ENCODE measurements around the gene HTR2A. TPM values are rescaled to one million over a fixed set of nuclear protein-coding genes. Genes with fewer than 3 reads are reported as not detected.

HTR2A gene
- total RNA-seq, 1 donor from 2014 or later, result 0.19 TPM

DNA sequence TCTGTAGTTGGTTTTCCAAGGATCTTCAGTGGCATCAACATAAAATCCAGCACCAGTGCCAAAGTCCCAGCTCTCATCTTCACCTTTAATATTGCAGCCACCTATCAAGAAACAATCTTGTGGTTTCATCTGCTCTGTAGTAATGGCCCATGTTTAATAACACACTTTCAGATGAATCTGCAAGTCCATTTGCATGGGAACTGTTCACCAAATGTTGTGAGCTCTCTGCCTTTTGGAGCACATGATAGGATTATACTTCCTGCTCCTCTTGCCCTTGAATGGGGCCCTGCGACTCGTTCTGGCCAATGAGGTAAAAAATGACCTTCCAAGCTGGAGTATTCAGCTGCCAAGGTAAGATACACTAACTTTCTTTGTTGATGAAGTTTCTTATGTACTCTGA, 114.2 kb downstream of the HTR2A start:
- Mint-ChIP-seq H3K4me1 (peaks cover 6% of the 10 kb centered on the region), H3K27me3 (ENCODE audit: insufficient read depth, low read depth) (no peaks in the 10 kb centered on the region), H3K36me3 (peaks cover 24% of the 10 kb centered on the region), H3K4me3 (no peak overlapping the region), H3K9me3 (no peaks in the 10 kb centered on the region), H3K27ac (no peak overlapping the region)
- Histone ChIP-seq H3K4me1 (no peaks in the 10 kb centered on the region), H3K27me3 (no peaks in the 10 kb centered on the region), H3F3A (ENCODE audit: low read depth) (no peaks in the 10 kb centered on the region), H3K79me2 (ENCODE audit: low read depth) (no peaks in the 10 kb centered on the region), H3K36me3 (peaks cover 33% of the 10 kb centered on the region), H3K4me3 (no peak overlapping the region), H2AFZ (replicated peaks) (no peak overlapping the region), H3K4me2 (no peak overlapping the region), H3K9me3 (ENCODE audit: low read depth) (no peaks in the 10 kb centered on the region), H4K20me1 (ENCODE audit: low read depth) (no peaks in the 10 kb centered on the region), H3K9ac (no peak overlapping the region), H3K27ac (no peak overlapping the region)
- no peak for DNase-seq (ENCODE audit: low spot score)
- TF ChIP-seq EZH2 (IDR thresholded peaks at IDR 0.05), result no peak
- no peak for TF ChIP-seq EZH2phosphoT487 (IDR thresholded peaks at IDR 0.05)
- no peak for TF ChIP-seq CTCF (IDR thresholded peaks at IDR 0.05)

- peaks cover 22% of the 10 kb centered on the region for H3K36me3 Mint-ChIP-seq
- peaks cover 33% of the 10 kb centered on the region for H3K36me3 ChIP-seq
These were observed 114.8 kb downstream of the HTR2A start for GRCh38 chr13:46782066-46782465.

More at GRCh38 chr13:46782066-46782465, 114.8 kb downstream of the HTR2A start:
- Histone ChIP-seq H2AFZ (replicated peaks) (no peak overlapping the region), H3F3A (ENCODE audit: low read depth) (no peaks in the 10 kb centered on the region), H3K9me3 (ENCODE audit: low read depth) (no peaks in the 10 kb centered on the region), H3K9ac (no peak overlapping the region), H3K27me3 (no peaks in the 10 kb centered on the region), H3K4me3 (no peak overlapping the region), H3K27ac (no peak overlapping the region), H4K20me1 (ENCODE audit: low read depth) (no peaks in the 10 kb centered on the region), H3K4me2 (no peak overlapping the region), H3K4me1 (no peaks in the 10 kb centered on the region), H3K79me2 (ENCODE audit: low read depth) (no peaks in the 10 kb centered on the region)
- H3K4me1 Mint-ChIP-seq, result peaks cover 6% of the 10 kb centered on the region
- no peak for DNase-seq (ENCODE audit: low spot score)
- no peak overlapping the region for H3K4me3 Mint-ChIP-seq
- no peak for TF ChIP-seq CTCF (IDR thresholded peaks at IDR 0.05)
- TF ChIP-seq EZH2 (IDR thresholded peaks at IDR 0.05), result no peak
- no peak for TF ChIP-seq EZH2phosphoT487 (IDR thresholded peaks at IDR 0.05)
- no peaks in the 10 kb centered on the region for H3K9me3 Mint-ChIP-seq
- no peak overlapping the region for H3K27ac Mint-ChIP-seq
- H3K27me3 Mint-ChIP-seq (ENCODE audit: insufficient read depth, low read depth), result no peaks in the 10 kb centered on the region

Other genes starting within 250 kb of the HTR2A start
- gene ESD, start 99.9 kb downstream of the HTR2A start, total RNA-seq (ENCODE audit: low replicate concordance), result 135 and 191 TPM in 2 replicates

Data from neural progenitor cell (in vitro differentiated cells).